HUES48 (cell line): ENCODE results near the gene PSEN2.

Source experiments
- H3K27ac ChIP-seq: one replicate; pipeline ENCODE4 v1.7.0; 2013; ENCODE audit warnings: low read depth, low read length, inconsistent platforms
- H3K27me3 ChIP-seq: 2 replicates; pipeline ENCODE4 v1.6.1; 2013; ENCODE audit warnings: mild to moderate bottlenecking, low read length; ENCODE audit not compliant: control insufficient read depth, insufficient read depth
- H3K36me3 ChIP-seq: 2 replicates; pipeline ENCODE4 v1.6.1; 2013; ENCODE audit warnings: low read length; ENCODE audit not compliant: control insufficient read depth, insufficient read depth
- H3K4me1 ChIP-seq: 2 replicates; pipeline ENCODE4 v1.6.1; 2013; ENCODE audit warnings: mild to moderate bottlenecking, low read length; ENCODE audit not compliant: control insufficient read depth, insufficient read depth
- H3K4me3 ChIP-seq: 2 replicates; pipeline ENCODE4 v1.5.1; 2013; ENCODE audit warnings: mild to moderate bottlenecking, low read depth, low read length
- H3K9ac ChIP-seq: 2 replicates; pipeline ENCODE4 v1.6.1; 2013; ENCODE audit warnings: mild to moderate bottlenecking, low read depth, low read length, moderate library complexity
- H3K9me3 ChIP-seq: 2 replicates; pipeline ENCODE4 v1.6.1; 2013; ENCODE audit warnings: low read length; ENCODE audit not compliant: control insufficient read depth, insufficient read depth

PSEN2 gene

DNA sequence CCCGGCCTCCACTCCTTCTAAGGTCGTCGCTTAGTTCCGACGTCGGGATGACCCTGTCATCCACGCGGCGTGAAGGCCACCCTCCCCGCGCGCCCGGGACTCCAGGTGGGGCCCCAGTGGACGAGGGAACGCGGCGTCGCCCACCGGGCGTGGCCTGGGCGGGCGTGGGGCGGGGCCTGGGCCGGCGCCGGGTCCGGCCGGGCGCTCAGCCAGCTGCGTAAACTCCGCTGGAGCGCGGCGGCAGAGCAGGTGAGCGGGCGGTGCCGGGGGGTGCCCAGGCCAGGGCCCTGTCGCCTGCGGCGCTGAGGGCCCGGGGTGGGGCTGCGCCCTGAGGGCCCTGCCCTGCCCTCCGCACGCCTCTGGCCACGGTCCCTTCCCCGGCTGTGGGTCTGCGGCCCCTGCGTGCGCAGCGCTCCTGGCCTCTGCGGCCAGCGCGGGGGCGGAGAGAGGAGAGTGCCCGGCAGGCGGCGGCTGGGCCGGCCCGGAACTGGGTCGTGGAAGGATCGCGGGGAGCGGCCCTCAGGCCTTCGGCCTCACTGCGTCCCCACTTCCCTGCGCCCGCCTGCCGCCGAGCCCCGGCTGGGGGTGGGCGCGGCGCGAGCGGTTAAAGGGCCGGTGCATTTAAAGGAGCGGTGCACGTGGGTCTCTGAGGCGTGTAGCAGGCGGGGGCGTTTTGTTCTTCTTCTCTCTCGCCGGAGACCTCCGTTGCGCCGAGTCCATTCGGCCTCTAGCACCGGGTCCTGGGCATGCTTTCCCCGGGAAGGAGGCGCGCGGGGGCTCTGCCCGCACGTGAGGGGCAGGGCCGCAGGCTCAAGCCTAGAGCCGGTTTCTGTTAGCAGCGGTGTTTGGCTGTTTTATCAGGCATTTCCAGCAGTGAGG lies at the start of gene PSEN2:
PSEN2 (plus strand) TSS at position 216 of the 879 bp plus-strand sequence. CDS start 11,292 bp downstream, outside the sequence.
- no peak within 1 kb of the TSS for H3K27ac ChIP-seq
- peak within 1 kb of the TSS; percentile 79 for H3K4me3 ChIP-seq
- H3K27me3 ChIP-seq, result peaks cover 8% of the 10 kb centered on the region; the same call in 1 of the 2 replicates
- no peaks in the 10 kb centered on the region for H3K36me3 ChIP-seq
- H3K9me3 ChIP-seq, result no peaks in the 10 kb centered on the region
- peaks cover 21% of the 10 kb centered on the region for H3K4me1 ChIP-seq
- H3K9ac ChIP-seq, result peak within 1 kb of the TSS; percentile 66

DNA sequence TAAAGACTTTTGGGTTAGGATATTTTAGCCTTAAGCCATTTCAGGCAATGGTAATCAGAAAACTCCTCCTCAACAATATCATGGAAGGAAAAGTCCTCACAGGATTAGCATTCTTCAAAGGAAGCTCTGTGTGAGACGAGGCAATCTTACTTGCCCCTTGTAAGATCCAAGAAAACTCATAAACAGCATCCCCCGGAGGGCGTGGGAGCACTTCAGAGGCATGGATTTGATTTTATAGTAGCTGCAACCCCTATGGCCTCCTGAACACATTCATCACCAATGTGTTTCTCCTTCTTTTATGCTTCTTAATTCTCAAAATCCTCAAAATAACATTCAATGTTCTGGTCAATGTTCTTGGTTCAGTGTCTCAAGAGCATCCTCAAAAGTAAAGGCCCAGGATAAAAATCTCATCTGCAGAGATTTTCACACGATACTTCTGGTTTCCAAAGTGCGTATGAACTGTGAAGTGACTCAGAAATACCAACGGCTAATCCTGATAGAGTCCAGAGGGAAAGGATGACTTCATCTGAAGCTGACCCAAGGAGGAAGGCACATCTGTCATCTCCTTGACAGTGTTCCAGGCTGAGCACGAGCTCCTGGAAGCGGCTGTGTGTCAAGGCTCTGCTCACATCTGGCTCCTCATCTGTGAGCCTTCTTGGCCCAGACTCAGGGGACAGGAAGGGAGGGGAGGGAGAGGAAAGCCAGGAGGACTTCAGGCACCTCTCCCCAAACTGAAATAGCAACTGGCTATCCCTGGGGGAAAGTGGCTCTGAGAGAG lies 49.3 kb upstream of the PSEN2 start:
- Histone ChIP-seq H3K36me3 (no peaks in the 10 kb centered on the region), H3K4me3 (no peak overlapping the region), H3K9ac (no peak overlapping the region), H3K9me3 (no peaks in the 10 kb centered on the region), H3K27me3 (no peaks in the 10 kb centered on the region), H3K4me1 (no peaks in the 10 kb centered on the region), H3K27ac (no peak overlapping the region)

DNA sequence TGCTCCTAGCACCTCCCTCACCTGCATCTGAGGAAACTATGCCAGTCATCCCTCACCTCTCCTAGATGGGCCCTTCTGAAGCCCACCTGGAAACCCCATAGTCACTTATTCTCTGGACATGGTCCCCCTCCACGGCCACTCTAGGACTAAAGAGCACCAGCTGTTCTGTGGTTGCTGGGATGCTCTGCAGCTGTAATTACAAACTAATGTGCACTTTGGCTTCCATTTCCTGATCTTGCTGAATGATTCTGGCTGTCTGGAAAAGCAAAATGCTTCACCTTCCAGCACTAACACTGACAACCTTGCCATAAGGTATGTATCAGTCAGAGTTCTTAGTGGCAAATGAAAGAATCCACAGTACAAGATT lies 48.7 kb upstream of the PSEN2 start:
- Histone ChIP-seq H3K36me3 (no peaks in the 10 kb centered on the region), H3K27me3 (no peaks in the 10 kb centered on the region), H3K27ac (no peak overlapping the region), H3K9ac (no peak overlapping the region), H3K4me1 (no peaks in the 10 kb centered on the region), H3K9me3 (no peaks in the 10 kb centered on the region), H3K4me3 (no peak overlapping the region)

DNA sequence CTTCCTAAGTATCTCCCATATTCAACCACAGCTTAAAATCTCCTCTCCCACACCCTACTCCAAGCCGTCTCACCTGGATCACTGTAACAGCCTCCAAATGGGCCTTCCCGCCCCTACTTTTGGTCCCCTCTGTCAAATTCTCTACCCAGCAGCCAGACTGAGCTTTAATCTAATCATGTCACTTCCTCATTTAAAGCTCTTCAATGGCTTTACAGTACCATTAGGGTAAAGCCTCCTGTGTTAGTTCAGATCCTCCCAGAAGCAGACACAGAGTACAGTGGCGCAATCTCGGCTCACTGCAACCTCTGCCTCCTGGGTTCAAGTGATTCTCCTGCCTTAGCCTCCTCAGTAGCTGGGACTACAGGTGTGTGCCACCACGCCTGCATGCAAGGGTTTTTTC lies 46.8 kb upstream of the PSEN2 start:
- Histone ChIP-seq H3K4me3 (no peak overlapping the region), H3K4me1 (peaks cover 9% of the 10 kb centered on the region), H3K27me3 (no peaks in the 10 kb centered on the region), H3K9me3 (no peaks in the 10 kb centered on the region), H3K9ac (no peak overlapping the region), H3K36me3 (no peaks in the 10 kb centered on the region), H3K27ac (no peak overlapping the region)

DNA sequence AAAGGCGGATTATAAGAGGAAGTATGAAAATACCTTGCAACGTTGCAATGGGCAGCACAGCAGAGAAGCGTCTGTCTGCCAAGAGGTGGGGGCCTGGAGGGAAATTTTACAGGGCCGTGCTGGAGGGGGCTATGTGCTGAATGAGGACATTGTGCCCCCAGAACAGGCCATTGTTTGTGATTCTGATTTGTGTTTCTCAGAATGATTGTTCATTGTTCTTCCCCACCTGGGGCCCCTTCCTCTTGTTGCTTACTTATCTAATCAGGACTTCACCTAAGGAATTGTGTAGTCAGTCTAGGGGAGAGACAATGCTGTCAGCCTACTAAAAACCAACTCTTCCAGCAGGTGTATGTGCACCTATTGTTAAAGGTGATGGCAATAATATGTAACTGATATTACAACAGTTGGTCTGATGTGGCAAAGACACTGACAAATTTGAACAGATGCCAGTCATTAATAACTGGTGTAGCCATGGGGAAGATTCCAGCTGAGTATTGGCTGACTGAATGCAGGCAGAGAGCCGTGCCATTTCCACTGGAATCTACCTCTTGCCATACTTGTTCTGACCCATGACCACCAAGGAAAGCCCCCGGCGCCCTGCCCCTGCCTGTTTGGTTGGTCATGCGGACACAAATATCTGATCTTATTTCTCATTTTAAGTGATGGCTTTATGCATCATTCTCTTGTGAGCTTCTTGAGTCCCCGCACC lies 45.2 kb upstream of the PSEN2 start:
- Histone ChIP-seq H3K4me3 (no peak overlapping the region), H3K36me3 (no peaks in the 10 kb centered on the region), H3K9ac (no peak overlapping the region), H3K27me3 (no peaks in the 10 kb centered on the region), H3K9me3 (no peaks in the 10 kb centered on the region), H3K4me1 (peaks cover 9% of the 10 kb centered on the region), H3K27ac (no peak overlapping the region)

DNA sequence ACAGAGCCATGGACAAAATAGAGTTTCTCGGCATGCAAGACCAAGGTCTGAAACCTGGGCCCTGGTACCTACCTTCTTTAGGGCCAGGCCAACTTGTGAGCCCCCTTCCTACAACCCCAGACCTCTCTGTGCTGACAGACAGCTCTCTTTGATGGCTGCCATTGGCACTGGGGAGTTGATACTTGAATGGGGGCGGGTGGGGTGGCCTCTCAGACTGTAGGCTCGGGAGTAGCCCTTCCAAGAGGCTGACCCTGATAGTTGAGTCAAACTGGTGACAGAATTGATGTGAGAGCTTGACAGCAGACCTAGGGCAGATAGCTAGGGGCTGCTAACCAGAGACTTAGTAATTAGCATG lies 44.7 kb upstream of the PSEN2 start:
- Histone ChIP-seq H3K36me3 (no peaks in the 10 kb centered on the region), H3K4me3 (no peak overlapping the region), H3K9me3 (no peaks in the 10 kb centered on the region), H3K27ac (no peak overlapping the region), H3K4me1 (peaks cover 9% of the 10 kb centered on the region), H3K27me3 (no peaks in the 10 kb centered on the region), H3K9ac (no peak overlapping the region)

DNA sequence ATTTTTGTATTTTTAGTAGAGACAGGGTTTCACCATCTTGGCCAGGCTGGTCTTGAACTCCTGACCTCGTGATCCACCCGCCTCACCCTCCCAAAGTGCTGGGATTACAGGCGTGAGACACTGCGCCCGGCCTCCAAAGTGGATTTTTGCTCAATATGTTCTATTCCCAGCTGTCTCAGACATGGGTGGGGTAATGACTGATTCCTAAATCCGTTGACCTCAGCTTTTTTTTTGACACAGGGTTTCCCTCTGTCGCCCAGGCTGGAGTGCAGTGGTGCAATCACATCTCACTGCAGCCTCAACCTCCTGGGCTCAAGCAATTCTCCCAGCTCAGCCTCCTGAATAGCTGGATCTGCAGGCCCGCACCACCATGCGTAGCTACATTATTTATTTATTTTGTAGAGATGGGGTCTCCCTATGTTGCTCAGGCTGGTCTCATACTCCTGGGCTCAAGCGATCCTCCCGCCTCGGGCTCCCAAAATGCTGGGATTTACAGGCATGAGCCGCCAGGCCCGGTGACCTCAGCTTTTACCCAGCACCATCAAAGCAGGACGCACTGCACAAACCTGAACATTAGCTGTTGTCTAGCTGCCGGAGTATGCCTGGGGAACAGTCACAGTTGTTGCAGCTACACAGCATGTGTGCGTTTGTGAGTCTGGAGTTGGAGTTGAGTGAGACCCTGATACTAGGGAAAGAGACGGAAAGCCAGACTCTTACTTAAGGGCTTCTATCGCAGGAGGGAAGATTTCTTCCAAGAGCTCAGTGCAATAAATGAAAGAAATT lies 43.7 kb upstream of the PSEN2 start:
- no peak overlapping the region for H3K4me3 ChIP-seq
- peaks cover 9% of the 10 kb centered on the region for H3K4me1 ChIP-seq
- H3K27ac ChIP-seq, result peak overlapping the region; percentile 2
- H3K36me3 ChIP-seq, result no peaks in the 10 kb centered on the region
- H3K9ac ChIP-seq, result no peak overlapping the region
- H3K9me3 ChIP-seq, result no peaks in the 10 kb centered on the region
- no peaks in the 10 kb centered on the region for H3K27me3 ChIP-seq

DNA sequence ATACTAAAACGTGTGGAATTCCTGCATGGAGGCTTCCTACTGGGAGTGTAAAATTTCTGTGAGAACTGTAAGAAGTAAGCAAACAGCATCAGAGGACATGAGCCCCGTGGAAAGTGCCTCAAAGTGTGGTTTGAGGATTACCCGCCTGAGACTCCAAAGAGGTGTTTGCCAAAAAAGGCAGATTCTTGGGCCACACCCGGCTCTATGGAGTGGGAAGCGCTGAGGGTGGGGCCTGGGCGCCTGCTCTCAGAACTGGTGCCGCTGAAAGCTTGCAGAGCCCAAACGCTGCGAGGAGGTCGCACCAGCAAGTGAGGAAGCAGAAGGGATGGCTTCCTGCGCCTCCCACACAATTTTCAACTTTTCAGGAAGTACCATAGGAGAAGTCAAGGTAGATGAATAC lies 43.0 kb upstream of the PSEN2 start:
- Histone ChIP-seq H3K36me3 (no peaks in the 10 kb centered on the region), H3K4me3 (no peak overlapping the region), H3K27me3 (no peaks in the 10 kb centered on the region), H3K27ac (peak overlapping the region; percentile 60), H3K4me1 (peaks cover 9% of the 10 kb centered on the region), H3K9me3 (no peaks in the 10 kb centered on the region), H3K9ac (0 out of 2 replicates have a peak overlapping the region, but pooled peaks have one; percentile 7)

DNA sequence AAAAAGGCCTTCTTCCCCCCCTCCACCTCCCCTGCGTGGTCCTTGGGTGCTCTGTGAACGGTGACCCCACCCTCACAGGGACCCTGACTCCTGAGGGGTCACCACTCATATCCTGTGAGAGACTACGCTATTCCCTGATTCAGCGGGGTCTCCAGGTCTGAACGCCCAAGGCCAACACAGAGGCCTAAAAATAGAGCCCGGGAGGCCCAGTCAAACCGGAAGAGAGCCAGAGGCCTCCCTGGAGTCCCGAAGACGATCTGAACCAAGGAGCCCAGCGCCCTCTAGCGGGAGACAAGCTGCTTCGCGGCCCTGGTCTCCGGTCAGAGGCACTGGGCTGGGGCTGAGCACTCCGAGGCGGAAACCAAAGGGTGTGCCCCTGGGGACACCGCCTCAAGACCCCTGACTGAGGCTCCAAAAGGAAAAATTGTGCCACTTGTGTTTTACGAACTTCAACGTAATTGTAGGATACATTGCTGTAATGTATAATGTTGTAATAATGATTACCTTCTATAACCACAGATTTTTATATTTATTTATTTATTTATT lies 42.4 kb upstream of the PSEN2 start:
- Histone ChIP-seq H3K4me3 (no peak overlapping the region), H3K27me3 (no peaks in the 10 kb centered on the region), H3K27ac (peak overlapping the region; percentile 60)

DNA sequence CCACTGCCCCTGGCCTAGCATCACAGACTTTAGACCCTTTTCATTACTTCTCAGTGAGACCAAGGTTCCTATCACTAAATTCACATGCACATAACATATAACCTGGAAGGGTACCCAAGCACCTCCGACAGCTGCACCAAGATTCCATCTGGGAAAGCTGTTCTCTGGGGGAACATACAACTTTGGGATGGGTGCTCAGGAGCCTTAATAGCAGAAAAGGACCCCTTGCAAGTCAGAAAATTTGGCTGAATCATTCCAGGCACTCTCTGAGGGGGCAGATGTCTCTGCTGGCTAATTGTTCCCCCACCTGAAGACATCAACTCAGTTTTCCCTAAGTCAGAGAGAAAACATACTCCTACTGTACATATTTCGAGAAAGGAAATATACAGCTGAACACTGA lies 41.3 kb upstream of the PSEN2 start:
- Histone ChIP-seq H3K4me1 (peaks cover 9% of the 10 kb centered on the region), H3K27me3 (no peaks in the 10 kb centered on the region)

More for the DNA sequence above, 42.4 kb upstream of the PSEN2 start:
- no peaks in the 10 kb centered on the region for H3K36me3 ChIP-seq
- peaks cover 9% of the 10 kb centered on the region for H3K4me1 ChIP-seq
- H3K9me3 ChIP-seq, result no peaks in the 10 kb centered on the region
- H3K9ac ChIP-seq, result no peak overlapping the region; the same call in 1 of the 2 replicates

More for the DNA sequence above, 41.3 kb upstream of the PSEN2 start:
- no peaks in the 10 kb centered on the region for H3K36me3 ChIP-seq
- no peak overlapping the region for H3K27ac ChIP-seq
- H3K9ac ChIP-seq, result no peak overlapping the region
- H3K9me3 ChIP-seq, result no peaks in the 10 kb centered on the region
- H3K4me3 ChIP-seq, result no peak overlapping the region
